Panc1 (cell line): Measurements from ENCODE around the gene MEF2A. TPM values are rescaled to one million over a fixed set of nuclear protein-coding genes. Genes with fewer than 3 reads are reported as not detected.
A peak's percentile ranks its signal among the peaks of the same experiment; 100 is the strongest.
"Not testable (repeated sequence)": the region's sequence is repeated elsewhere in the genome, so short reads cannot be mapped to it uniquely, and the experiment has no call there.

Source experiments
- ATAC-seq: fragments of 200-7000 bp; cut with Tn5 transposase; 2 replicates; pipeline ENCODE4 v1.9.1; 2020; ENCODE audit warnings: mild to moderate bottlenecking, moderate library complexity
- BruUV-seq: library from RNA; stranded (reverse); fragments of 400-500 nt; replicated peaks from 2 replicates; lab custom pipeline; 2021; lab: Mats Ljungman, UMichigan
- CTCF ChIA-PET: fragments of 300-600 bp; sonication (Branson Sonifier 250); formaldehyde crosslinking; loops from one replicate; lab custom pipeline; 2022; ENCODE audit warnings: antibody characterized with exemption; lab: Charles Lee
- POLR2A ChIA-PET: fragments of 300-600 bp; sonication (Branson Sonifier 250); formaldehyde crosslinking; loops from one replicate; lab custom pipeline; 2022; ENCODE audit warnings: antibody characterized with exemption; lab: Charles Lee
- DNase-seq: peaks from one replicate; pipeline ENCODE4 v3.0.0-alpha.2; 2010; ENCODE audit warnings: low read depth, low spot score
- H3K27ac ChIP-seq: 2 replicates; pipeline ENCODE4 v1.5.1; 2011; ENCODE audit warnings: mild to moderate bottlenecking, low read length, inconsistent platforms
- H3K27me3 ChIP-seq: fragments of 200-500 bp; sonication (Bioruptor generic); 2 replicates; pipeline ENCODE4 v1.6.0; 2014; ENCODE audit warnings: low read length, inconsistent platforms; ENCODE audit not compliant: control insufficient read depth, insufficient read depth
- H3K36me3 ChIP-seq: fragments of 200-500 bp; sonication (Bioruptor generic); 2 replicates; pipeline ENCODE4 v1.5.1; 2014; ENCODE audit warnings: inconsistent platforms, mild to moderate bottlenecking, low read length, moderate library complexity; ENCODE audit not compliant: control insufficient read depth, insufficient read depth
- H3K4me1 ChIP-seq: 2 replicates; pipeline ENCODE4 v1.5.1; 2011; ENCODE audit warnings: inconsistent platforms, mild to moderate bottlenecking, low read length, moderate library complexity; ENCODE audit not compliant: control insufficient read depth, insufficient read depth
- H3K4me3 ChIP-seq, 2 experiments: 2 replicates each; pipeline ENCODE4 v1.5.1; 2011 to 2012; ENCODE audit warnings: low read depth in 2 of 2, low read length in 2 of 2, mild to moderate bottlenecking in 2 of 2, inconsistent platforms in 1 of 2, moderate library complexity in 1 of 2
- H3K9me3 ChIP-seq: fragments of 200-500 bp; sonication (Bioruptor generic); 2 replicates; pipeline ENCODE4 v1.5.1; 2014; ENCODE audit warnings: low read depth, mild to moderate bottlenecking, inconsistent platforms, low read length, moderate library complexity; ENCODE audit not compliant: control insufficient read depth, insufficient read depth
- CTCF ChIP-seq: fragments of 450-650 bp; IDR thresholded peaks from 2 replicates; pipeline ENCODE4 v1.5.1; 2017; ENCODE audit warnings: mild to moderate bottlenecking
- POLR2AphosphoS5 ChIP-seq: IDR thresholded peaks from 2 replicates; pipeline ENCODE4 v1.6.1; 2012; ENCODE audit warnings: mild to moderate bottlenecking, low read depth, low read length, moderate library complexity
- REST ChIP-seq, 2 experiments: IDR thresholded peaks; 2 replicates each; pipeline ENCODE4 v1.6.1; 2011 to 2012; ENCODE audit warnings: low read depth in 2 of 2, control low read depth in 1 of 2, low read length in 1 of 2, mild to moderate bottlenecking in 1 of 2, moderate library complexity in 1 of 2; ENCODE audit not compliant: insufficient read depth in 1 of 2
- SIN3A ChIP-seq: IDR thresholded peaks from 2 replicates; pipeline ENCODE4 v1.6.1; 2012; ENCODE audit warnings: low read depth, mild to moderate bottlenecking, low read length, moderate library complexity, borderline replicate concordance; ENCODE audit not compliant: insufficient read depth
- TCF7L2 ChIP-seq: IDR thresholded peaks from 2 replicates; pipeline ENCODE4 v1.6.1; 2011; ENCODE audit warnings: mild to moderate bottlenecking, low read depth, low read length, inconsistent platforms
- in situ Hi-C: cut with HindIII; loops from 2 replicates; pipeline ENCODE4 v1.10.0; 2016; ENCODE audit warnings: low sequenced_read_pairs, low pct_unique_long_range_greater_than_20kb
- intact Hi-C: fragments of 100-400 bp; cut with micrococcal nuclease; formaldehyde crosslinking; loops from one replicate; pipeline ENCODE4 v1.10.0; 2022; ENCODE audit not compliant: unreplicated experiment
- total RNA-seq: library from RNA; stranded (reverse); gene quantifications from one replicate; pipeline ENCODE4 v1.2.1, GENCODE V29; 2021; ENCODE audit not compliant: unreplicated experiment

Gene MEF2A
- total RNA-seq, 1 experiment from 2014 or later: 31.1 TPM

DNA sequence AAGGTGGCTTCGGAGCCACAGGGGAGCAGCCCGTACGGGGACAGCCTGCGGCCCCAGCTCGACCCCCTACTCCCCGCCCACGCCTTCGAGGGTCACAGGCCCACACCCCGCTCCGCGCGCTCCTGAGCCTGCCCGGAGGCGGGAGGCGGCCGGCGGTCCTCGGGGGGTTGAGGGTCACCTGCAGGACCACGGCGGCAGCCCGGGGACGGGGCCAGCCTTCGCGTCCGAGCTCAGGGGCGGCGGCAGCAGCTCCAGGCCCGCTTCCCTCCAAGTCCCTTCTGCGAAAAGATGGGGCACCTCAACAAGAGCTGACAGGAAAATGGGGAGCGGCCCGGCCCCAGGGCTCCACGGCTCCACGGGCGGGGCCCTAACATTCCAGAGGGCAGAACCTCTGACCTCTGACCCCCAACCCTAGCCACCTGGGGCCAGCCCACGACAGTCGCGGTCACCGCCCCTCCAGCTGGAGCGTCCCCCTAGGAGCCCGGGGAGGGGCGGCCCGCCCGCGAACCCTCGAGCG lies 167.0 kb downstream of the MEF2A start:
- Histone ChIP-seq H3K27me3 (no peaks in the 10 kb centered on the region), H3K36me3 (no peaks in the 10 kb centered on the region), H3K4me3 (peak overlapping the region; percentile 72), H3K27ac (peak overlapping the region; percentile 72), H3K9me3 (no peaks in the 10 kb centered on the region), H3K4me1 (peaks cover 5% of the 10 kb centered on the region; the same call in 1 of the 2 replicates)
- CTCF ChIA-PET: interaction anchor here (0.6 to 1.1 kb wide), 6 partner anchors 11 to 623 kb away, joined by 3 to 14 read pairs (median 5); no protein-coding TSS in a partner anchor
- TF ChIP-seq SIN3A (0 out of 2 replicates have a peak, but pooled peaks have one; percentile 29), TCF7L2 (no peak)
- ATAC-seq (peak; percentile 67), DNase-seq (no peak)
- BruUV-seq: no TSS peak
- intact Hi-C loops: no loop called here
- POLR2A ChIA-PET: interaction anchor here (0.6 to 0.9 kb wide), 10 partner anchors 14 to 1171 kb away, joined by 3 to 9 read pairs (median 5); no protein-coding TSS in a partner anchor
- in situ Hi-C loops: no loop called here

DNA sequence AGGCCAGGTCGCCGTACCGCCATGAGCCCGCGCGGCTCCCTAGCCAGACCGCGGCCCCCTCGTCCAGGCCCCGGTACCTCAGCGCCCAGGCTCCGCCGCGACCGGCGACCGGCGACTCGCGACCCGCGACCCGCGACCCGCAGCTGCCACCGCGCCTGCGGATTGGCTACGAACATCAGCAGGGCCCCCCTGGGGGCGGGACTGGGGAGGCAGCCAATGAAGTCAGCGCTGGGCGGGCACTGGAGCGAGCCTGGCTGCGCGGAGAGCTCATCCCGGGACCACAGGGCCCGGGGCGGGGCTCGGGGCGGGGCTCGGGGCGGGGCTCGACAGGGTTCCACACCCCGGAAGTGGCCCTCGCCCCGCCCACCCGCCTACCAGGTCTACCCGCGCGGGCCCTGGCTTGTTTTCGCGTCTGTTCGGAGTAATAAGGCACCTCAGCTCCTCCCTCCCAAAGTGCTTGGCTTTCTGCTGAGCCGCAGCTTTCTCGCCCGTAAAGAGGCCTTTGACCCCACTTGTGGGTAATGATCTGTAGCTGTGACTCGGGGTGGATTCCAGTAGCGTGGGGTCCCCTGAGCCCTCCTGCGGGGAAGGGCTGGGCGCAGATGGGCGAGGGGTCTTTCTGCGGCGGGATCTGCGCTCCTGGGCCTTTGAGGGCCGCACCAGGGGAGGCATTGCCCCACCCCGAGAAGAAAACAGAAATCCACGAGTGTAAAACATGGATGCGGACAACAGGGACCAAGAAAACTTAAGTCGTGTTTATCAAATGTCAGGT lies 167.7 kb downstream of the MEF2A start, which contains the start of gene LYSMD4:
Gene LYSMD4 (minus strand): TSS at position 170 of the 772 bp plus-strand sequence. CDS start 1,438 bp downstream, outside the sequence.
- ChIA-PET POLR2A (interaction anchor here (0.6 to 0.9 kb wide), 13 partner anchors 10 to 1172 kb away, joined by 3 to 9 read pairs (median 4); no protein-coding TSS in a partner anchor), CTCF (interaction anchor here (0.6 to 1.1 kb wide), 6 partner anchors 10 to 624 kb away, joined by 3 to 14 read pairs (median 5); no protein-coding TSS in a partner anchor)
- H3K4me3 ChIP-seq: peak within 1 kb of the TSS; percentile 72 to 93
- in situ Hi-C loops (no loop called here), intact Hi-C loops (no loop called here)
- DNase-seq (peak; percentile 60), ATAC-seq (peak; percentile 99)
- H3K4me1 ChIP-seq: peaks cover 5% of the 10 kb centered on the region; the same call in 1 of the 2 replicates
- TF ChIP-seq REST (IDR thresholded peaks at IDR 0.05; ENCODE audit: insufficient read depth in 1 of 2, low read depth in 2 of 2, low read length in 1 of 2) (no peak), TCF7L2 (no peak), SIN3A (peak; percentile 0; the same call in 1 of the 2 replicates), CTCF (no peak), POLR2AphosphoS5 (peak; percentile 85)
- H3K27me3 ChIP-seq: no peaks in the 10 kb centered on the region
- peak within 1 kb of the TSS; percentile 86 for H3K27ac ChIP-seq
- no peaks in the 10 kb centered on the region for H3K9me3 ChIP-seq
- no peaks in the 10 kb centered on the region for H3K36me3 ChIP-seq
- no TSS peak for BruUV-seq

GRCh38 chr15:99734040-99734291 lies 168.2 kb downstream of the MEF2A start:
- ATAC-seq, intact Hi-C loops, H3K27me3 ChIP-seq, H3K36me3 ChIP-seq, in situ Hi-C loops, DNase-seq, BruUV-seq, H3K9me3 ChIP-seq, CTCF ChIA-PET, H3K4me1 ChIP-seq, POLR2A ChIA-PET: not testable (repeated sequence)
- H3K27ac ChIP-seq: peak overlapping the region; percentile 86
- H3K4me3 ChIP-seq: peak overlapping the region; percentile 72 to 93
